NCI-H510A (cell line): ENCODE measurements around the gene CDC42BPA.

Experiments
- DNase-seq: peaks from one replicate; lab custom pipeline; 2025; lab: John Stamatoyannopoulos, UW

Gene CDC42BPA

DNA sequence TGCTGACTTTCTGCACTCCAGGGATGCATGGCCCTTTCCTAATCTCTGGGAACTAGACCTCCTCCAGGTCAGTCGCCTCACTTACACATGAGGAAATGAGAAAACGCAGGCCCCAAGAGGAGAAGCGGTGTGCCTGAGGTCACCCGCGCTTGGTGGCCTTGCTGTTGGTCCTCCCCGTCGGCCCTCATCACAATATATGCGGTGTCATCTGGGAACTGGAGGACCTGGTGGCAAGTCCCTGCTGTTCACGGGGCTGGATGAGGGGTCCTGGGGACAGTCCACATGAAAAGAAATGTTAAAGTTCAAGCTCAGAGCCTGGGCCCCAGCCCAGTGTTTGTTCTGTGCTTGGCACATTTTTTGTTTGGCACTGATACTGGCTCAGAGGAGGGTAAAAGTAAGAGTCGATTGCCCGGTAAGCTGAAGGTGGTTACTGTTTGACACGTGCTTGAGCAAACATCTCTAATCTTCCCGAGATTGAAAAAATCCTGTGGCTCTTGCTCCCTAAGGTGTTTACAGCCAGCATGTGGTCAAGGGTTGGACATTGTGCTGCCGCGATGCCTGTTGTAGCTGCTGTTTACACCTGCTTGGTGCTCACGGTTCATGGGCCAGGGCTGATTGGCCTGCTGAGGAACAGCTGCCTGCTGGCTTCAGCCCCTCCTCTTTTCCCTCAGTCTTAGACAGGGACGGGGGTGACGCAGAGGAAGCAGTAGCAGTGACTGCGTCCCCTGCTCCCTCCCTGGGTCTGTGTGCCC lies 373.0 kb downstream of the CDC42BPA start:
- DNase-seq, result peak; percentile 60

DNA sequence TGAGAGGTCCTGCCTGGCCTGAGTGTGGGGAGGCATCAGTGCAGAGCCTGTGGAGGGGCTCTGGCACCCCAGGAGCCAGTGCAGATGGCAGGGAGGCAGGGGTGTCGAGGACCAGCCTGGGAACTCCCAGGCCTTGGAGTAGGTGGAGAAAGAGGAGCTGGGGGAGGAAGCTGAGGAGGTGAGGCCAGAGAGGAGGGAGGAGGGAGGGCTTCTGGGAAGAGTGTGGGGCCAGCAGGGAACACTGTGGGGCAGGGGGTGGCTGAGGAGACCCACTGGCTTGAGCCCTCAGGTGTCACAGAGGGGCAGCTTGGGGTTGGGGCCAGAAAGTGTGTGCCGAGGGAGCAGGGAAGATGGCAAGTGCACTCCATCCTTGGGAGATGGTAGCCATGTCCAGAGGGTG lies 374.4 kb downstream of the CDC42BPA start:
- no peak for DNase-seq

DNA sequence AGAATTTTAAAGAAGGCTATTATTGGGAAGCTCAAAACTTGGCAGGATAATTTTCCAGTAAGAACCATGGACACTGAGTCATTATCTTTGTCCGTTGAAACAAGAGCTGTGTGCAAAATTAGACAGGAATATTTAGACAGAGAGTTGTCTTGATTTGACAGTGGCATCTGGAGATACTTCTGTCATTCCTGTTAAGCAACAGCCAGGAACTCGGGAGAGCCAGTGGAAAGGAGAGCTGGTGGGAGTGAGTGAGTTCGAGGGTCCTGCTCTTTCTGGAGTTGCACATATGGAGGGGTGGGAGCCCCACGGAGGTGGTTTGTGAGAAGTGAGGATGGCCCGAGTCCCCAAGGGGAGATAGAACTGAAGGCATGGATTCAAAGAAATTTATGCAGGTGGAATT lies 375.1 kb downstream of the CDC42BPA start:
- DNase-seq, result no peak

DNA sequence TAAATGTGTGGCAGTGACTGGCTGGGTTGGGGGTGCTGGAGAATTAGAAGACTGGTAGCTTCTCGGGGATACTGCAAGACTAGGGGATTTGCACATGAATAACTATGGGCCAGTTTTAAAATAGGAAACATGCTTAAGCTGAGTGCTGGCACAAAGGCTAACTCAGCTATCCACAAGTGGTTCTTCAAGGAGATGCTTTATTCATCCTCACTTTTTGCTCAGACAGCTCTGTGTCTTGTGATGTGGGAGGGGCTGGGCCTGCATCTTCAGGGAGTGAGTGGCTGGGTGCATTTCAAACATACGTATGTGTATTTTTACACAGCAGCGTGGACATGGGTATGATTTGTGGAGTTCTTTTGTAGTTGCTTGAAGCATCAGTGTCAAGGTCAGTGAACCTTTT lies 375.9 kb downstream of the CDC42BPA start:
- no peak for DNase-seq

DNA sequence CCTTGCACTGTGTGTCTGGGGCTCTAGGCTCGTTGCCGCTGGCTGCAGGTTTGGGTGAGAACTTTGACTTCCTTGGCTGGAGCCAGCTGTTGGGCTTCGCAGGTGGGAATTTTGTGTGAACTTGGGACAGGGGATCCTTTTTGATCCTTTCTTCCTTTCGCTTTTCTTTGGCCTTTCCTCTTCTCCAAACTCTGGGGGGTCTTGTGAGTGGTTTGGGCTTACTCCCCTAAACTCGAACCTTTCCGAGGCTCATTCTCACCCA lies 377.6 kb downstream of the CDC42BPA start:
- DNase-seq, result no peak

DNA sequence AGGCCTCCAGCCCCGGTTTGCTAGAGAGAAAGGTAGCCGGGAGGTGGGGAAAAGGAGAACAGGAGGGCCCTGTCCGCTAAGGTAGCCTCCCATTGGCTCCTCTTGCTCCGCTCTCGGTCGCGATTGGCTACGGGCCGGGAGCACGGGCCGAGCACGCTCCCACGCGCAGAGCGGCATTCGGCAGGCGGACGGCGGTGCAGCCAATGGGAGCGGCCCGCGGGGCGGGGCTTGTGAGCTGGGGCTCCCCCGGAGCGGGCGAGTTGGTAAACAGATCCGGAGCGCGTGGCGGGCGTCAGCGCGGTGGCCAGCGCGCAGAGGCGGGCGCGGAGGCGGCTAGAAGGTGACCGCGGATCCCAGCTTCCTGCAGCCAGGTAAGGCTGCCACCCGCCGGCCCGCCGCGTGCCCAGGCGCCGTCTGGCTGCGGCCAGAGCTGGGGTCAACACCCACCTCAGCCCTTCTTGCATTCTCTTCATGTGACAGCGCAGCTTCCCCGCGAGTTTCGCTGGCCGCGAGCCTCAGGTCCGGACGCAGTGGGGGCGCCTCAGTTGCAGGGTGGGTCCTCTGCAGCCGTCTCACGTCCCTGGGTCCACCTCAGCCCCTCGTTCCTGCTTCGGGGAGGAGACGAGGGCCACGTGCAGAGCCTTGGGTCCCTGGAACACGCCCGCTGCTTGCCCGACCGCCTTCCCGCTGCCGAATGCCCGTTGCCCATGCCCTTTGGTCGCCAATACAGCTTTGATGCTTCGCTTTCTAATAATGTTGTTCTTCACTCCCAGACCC lies 378.1 kb downstream of the CDC42BPA start, which contains the start of gene COQ8A:
Gene COQ8A, plus strand, starts transcription at position 266 of the 777 bp plus-strand sequence. CDS start 21,092 bp downstream, outside the sequence.
- peak; percentile 97 for DNase-seq
